ENCODE data around the gene BTBD16. TPM values are rescaled to one million over a fixed set of nuclear protein-coding genes. Genes with fewer than 3 reads are reported as not detected.
A peak's percentile ranks its signal among the peaks of the same experiment; 100 is the strongest.

BTBD16 gene
- total and polyA plus RNA-seq, 2 of the 13 experiments (the other 11 are each of a cell fraction or from before 2014, with no cell fraction given): 5.0 to 11.9 TPM

DNA sequence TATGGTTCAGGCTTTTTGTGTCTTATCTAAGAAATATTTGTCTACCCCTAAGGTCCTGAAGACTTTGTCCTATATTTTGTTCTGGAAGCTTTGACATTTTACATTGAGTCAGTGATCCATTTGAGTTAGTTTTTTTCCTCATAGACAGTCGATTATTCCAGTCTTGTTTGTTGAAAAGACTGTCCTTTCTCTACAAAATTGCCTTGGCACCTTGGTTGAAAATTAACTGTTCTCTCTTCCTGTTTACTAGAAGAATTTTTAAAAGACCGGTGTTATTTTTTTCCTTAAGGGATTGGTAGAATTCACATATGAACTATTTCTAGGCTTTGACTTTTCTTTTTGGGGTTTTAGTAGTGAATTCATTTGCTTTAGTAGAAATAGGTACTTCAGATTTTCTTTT is 115.4 kb downstream of the BTBD16 start:
- FAIRE-seq: no peak
- no peak for ATAC-seq
- peak overlapping the region; percentile 54 for H3K4me2 ChIP-seq (ENCODE audit: low read depth, low read length)
- peaks cover 9% of the 10 kb centered on the region; the same call in 1 of the 2 replicates for H4K20me1 ChIP-seq (ENCODE audit: insufficient read depth, low read length)
- H3K36me3 ChIP-seq (replicated peaks in 1 of 2; ENCODE audit: control insufficient read depth in 1 of 2, insufficient read depth in 2 of 2, low read length in 2 of 2): peaks cover 1 to 8% of the 10 kb centered on the region in 2 experiments
- no peak overlapping the region for H3K9ac ChIP-seq (ENCODE audit: insufficient read depth, low read depth, low read length)
- ChIA-PET CTCF (ENCODE audit: low intra/inter-chr PET ratio, low total read pairs) (no interaction called here), POLR2A (interaction anchor here (1.1 to 1.6 kb wide), 3 partner anchors 12 to 76 kb away, joined by 3 to 10 read pairs (median 7); partner anchors contain the start of gene PLEKHA1)
- peaks cover 57% of the 10 kb centered on the region for H3K4me1 ChIP-seq (ENCODE audit: insufficient read depth, low read length)
- in situ Hi-C loops (cut with HindIII; ENCODE audit: extremely low pct_ligation_motif_present, low pct_unique_long_range_greater_than_20kb) (no loop called here), intact Hi-C loops (cut with micrococcal nuclease; ENCODE audit: unreplicated experiment) (no loop called here)
- DNase-seq (ENCODE audit: low spot score): no peak
- WGBS (ENCODE audit: low lambda C conversion rate): 5% methylated on average over 2 of the region's 2 CpGs
- H3K27me3 ChIP-seq (ENCODE audit: control insufficient read depth in 1 of 2, insufficient read depth in 2 of 2, low read length in 2 of 2): no peaks in the 10 kb centered on the region
- H3K9me3 ChIP-seq (ENCODE audit: low read length): no peaks in the 10 kb centered on the region
- H2AFZ ChIP-seq (ENCODE audit: low read length): no peak overlapping the region
- peak overlapping the region in 1 of 3 experiments; percentile 22; a peak in 1 of 6 replicates for H3K4me3 ChIP-seq (replicated peaks in 1 of 3; ENCODE audit: insufficient read depth in 1 of 3, low read depth in 2 of 3, low read length in 3 of 3)
- peaks cover 93% of the 10 kb centered on the region for H3K79me2 ChIP-seq (ENCODE audit: insufficient read depth, low read length)
- no TSS peak for BruUV-seq (replicated peaks)
- H3K27ac ChIP-seq (ENCODE audit: extremely low read length, insufficient read depth, low read length): peak overlapping the region; percentile 45
- TF ChIP-seq, protein P1, sequence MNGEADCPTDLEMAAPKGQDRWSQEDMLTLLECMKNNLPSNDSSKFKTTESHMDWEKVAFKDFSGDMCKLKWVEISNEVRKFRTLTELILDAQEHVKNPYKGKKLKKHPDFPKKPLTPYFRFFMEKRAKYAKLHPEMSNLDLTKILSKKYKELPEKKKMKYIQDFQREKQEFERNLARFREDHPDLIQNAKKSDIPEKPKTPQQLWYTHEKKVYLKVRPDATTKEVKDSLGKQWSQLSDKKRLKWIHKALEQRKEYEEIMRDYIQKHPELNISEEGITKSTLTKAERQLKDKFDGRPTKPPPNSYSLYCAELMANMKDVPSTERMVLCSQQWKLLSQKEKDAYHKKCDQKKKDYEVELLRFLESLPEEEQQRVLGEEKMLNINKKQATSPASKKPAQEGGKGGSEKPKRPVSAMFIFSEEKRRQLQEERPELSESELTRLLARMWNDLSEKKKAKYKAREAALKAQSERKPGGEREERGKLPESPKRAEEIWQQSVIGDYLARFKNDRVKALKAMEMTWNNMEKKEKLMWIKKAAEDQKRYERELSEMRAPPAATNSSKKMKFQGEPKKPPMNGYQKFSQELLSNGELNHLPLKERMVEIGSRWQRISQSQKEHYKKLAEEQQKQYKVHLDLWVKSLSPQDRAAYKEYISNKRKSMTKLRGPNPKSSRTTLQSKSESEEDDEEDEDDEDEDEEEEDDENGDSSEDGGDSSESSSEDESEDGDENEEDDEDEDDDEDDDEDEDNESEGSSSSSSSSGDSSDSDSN (CRISPR knock-in tag; IDR thresholded peaks at IDR 0.05): no peak
- TF ChIP-seq ZNF883 (CRISPR knock-in tag; IDR thresholded peaks at IDR 0.05; ENCODE audit: not compliant biosample characterization) (no peak), ZNF850 (CRISPR knock-in tag; conservative IDR thresholded peaks at IDR 0.05) (no peak), ZFY (CRISPR knock-in tag; IDR thresholded peaks at IDR 0.05) (no peak), ZNF678 (CRISPR knock-in tag; IDR thresholded peaks at IDR 0.05) (no peak), ZSCAN20 (CRISPR knock-in tag; IDR thresholded peaks at IDR 0.05; ENCODE audit: borderline replicate concordance) (no peak), ZNF577 (CRISPR knock-in tag; IDR thresholded peaks at IDR 0.05; ENCODE audit: borderline replicate concordance, low read depth) (no peak), TARDBP (CRISPR knock-in tag; IDR thresholded peaks at IDR 0.05) (no peak), KDM4B (CRISPR knock-in tag; IDR thresholded peaks at IDR 0.05) (no peak), MEIS1 (CRISPR knock-in tag; IDR thresholded peaks at IDR 0.05; ENCODE audit: borderline replicate concordance) (no peak), ATRX (CRISPR knock-in tag; IDR thresholded peaks at IDR 0.05; ENCODE audit: borderline replicate concordance) (no peak), FOXP1 (IDR thresholded peaks at IDR 0.05) (no peak), FOXP1 (CRISPR knock-in tag; IDR thresholded peaks at IDR 0.05) (peak; percentile 67)
- TF ChIP-seq, protein P2, sequence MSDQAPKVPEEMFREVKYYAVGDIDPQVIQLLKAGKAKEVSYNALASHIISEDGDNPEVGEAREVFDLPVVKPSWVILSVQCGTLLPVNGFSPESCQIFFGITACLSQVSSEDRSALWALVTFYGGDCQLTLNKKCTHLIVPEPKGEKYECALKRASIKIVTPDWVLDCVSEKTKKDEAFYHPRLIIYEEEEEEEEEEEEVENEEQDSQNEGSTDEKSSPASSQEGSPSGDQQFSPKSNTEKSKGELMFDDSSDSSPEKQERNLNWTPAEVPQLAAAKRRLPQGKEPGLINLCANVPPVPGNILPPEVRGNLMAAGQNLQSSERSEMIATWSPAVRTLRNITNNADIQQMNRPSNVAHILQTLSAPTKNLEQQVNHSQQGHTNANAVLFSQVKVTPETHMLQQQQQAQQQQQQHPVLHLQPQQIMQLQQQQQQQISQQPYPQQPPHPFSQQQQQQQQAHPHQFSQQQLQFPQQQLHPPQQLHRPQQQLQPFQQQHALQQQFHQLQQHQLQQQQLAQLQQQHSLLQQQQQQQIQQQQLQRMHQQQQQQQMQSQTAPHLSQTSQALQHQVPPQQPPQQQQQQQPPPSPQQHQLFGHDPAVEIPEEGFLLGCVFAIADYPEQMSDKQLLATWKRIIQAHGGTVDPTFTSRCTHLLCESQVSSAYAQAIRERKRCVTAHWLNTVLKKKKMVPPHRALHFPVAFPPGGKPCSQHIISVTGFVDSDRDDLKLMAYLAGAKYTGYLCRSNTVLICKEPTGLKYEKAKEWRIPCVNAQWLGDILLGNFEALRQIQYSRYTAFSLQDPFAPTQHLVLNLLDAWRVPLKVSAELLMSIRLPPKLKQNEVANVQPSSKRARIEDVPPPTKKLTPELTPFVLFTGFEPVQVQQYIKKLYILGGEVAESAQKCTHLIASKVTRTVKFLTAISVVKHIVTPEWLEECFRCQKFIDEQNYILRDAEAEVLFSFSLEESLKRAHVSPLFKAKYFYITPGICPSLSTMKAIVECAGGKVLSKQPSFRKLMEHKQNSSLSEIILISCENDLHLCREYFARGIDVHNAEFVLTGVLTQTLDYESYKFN (CRISPR knock-in tag; conservative IDR thresholded peaks at IDR 0.05): peak; percentile 52
- TF ChIP-seq, protein P3, sequence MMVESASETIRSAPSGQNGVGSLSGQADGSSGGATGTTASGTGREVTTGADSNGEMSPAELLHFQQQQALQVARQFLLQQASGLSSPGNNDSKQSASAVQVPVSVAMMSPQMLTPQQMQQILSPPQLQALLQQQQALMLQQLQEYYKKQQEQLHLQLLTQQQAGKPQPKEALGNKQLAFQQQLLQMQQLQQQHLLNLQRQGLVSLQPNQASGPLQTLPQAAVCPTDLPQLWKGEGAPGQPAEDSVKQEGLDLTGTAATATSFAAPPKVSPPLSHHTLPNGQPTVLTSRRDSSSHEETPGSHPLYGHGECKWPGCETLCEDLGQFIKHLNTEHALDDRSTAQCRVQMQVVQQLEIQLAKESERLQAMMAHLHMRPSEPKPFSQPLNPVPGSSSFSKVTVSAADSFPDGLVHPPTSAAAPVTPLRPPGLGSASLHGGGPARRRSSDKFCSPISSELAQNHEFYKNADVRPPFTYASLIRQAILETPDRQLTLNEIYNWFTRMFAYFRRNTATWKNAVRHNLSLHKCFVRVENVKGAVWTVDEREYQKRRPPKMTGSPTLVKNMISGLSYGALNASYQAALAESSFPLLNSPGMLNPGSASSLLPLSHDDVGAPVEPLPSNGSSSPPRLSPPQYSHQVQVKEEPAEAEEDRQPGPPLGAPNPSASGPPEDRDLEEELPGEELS (CRISPR knock-in tag; IDR thresholded peaks at IDR 0.05): peak; percentile 22; the same call in 1 of the 2 replicates

Measured in HepG2 (cell line).